Coronary artery (tissue), 2 donors: ENCODE results near the gene SLC22A23.

Experiments used
- DNase-seq: peaks from one replicate; pipeline ENCODE4 v3.0.0-alpha.2; 2017; ENCODE audit warnings: low spot score
- H3K27ac ChIP-seq, 2 donors: fragments of 200-600 bp; sonication (generic); one replicate each; pipeline ENCODE4 v1.5.1; 2016 to 2019
- H3K4me3 ChIP-seq: fragments of 200-600 bp; sonication (generic); 2 replicates; pipeline ENCODE4 v1.5.1; 2016; ENCODE audit warnings: mild to moderate bottlenecking, moderate library complexity
- CTCF ChIP-seq: fragments of 200-600 bp; sonication (generic); IDR thresholded peaks from one replicate; pipeline ENCODE4 v1.5.1; 2019; ENCODE audit warnings: antibody characterized with exemption

Gene SLC22A23

GRCh38 chr6:3358413-3359100 is 98.3 kb downstream of the SLC22A23 start:
- Histone ChIP-seq H3K27ac (no peak overlapping the region), H3K4me3 (no peak overlapping the region)
- no peak for TF ChIP-seq CTCF
- no peak for DNase-seq

GRCh38 chr6:3357678-3358077 is 99.2 kb downstream of the SLC22A23 start:
- DNase-seq: no peak
- no peak overlapping the region for H3K4me3 ChIP-seq
- H3K27ac ChIP-seq: no peak overlapping the region

GRCh38 chr6:3356824-3357420 is 99.9 kb downstream of the SLC22A23 start:
- no peak for TF ChIP-seq CTCF
- peak overlapping the region; percentile 65 for H3K4me3 ChIP-seq
- peak overlapping the region; percentile 82 to 91 for H3K27ac ChIP-seq
- DNase-seq: no peak

More at GRCh38 chr6:3357678-3358077, 99.2 kb downstream of the SLC22A23 start:
- TF ChIP-seq CTCF: no peak

- H3K27ac ChIP-seq: peak overlapping the region; percentile 82 to 91
- peak; percentile 83 for DNase-seq
- TF ChIP-seq CTCF: no peak
- peak overlapping the region; percentile 65 for H3K4me3 ChIP-seq
These were observed 100.6 kb downstream of the SLC22A23 start for GRCh38 chr6:3356056-3356823.

GRCh38 chr6:3355358-3356055 is 101.3 kb downstream of the SLC22A23 start:
- TF ChIP-seq CTCF: no peak
- no peak for DNase-seq
- peak overlapping the region; percentile 65 for H3K4me3 ChIP-seq
- peak overlapping the region; percentile 82 to 91 for H3K27ac ChIP-seq

GRCh38 chr6:3355011-3355357 is 101.9 kb downstream of the SLC22A23 start:
- H3K27ac ChIP-seq: peak overlapping the region; percentile 82 to 91
- no peak for DNase-seq
- TF ChIP-seq CTCF: no peak
- no peak overlapping the region for H3K4me3 ChIP-seq
